PC-9 (cell line): ENCODE results near the gene PGF.

ENCODE experiments used
- CTCF ChIP-seq: fragments of 200-600 bp; sonication (generic); conservative IDR thresholded peaks from 2 replicates; pipeline ENCODE4 v1.6.1; 2017; ENCODE audit warnings: mixed run types, antibody characterized with exemption, mild to moderate bottlenecking, moderate library complexity
- EZH2 ChIP-seq: fragments of 200-600 bp; sonication (generic); IDR thresholded peaks from 2 replicates; pipeline ENCODE4 v1.8.0; 2017; ENCODE audit warnings: antibody characterized with exemption, low read depth

- TF ChIP-seq CTCF, result no peak
- no peak for TF ChIP-seq EZH2
Observed at GRCh38 chr14:74949191-74949601, 6.2 kb downstream of the PGF start.
